Gastrocnemius medialis (tissue), 4 donors: ENCODE measurements around the gene LMO3.

Experiments used
- CTCF ChIP-seq, 5 experiments: fragments of 450-650 bp in 3 of 5; fragments of 200-600 bp in 2 of 5; sonication (generic) in 2 of 5; IDR thresholded peaks in 4 of 5; conservative IDR thresholded peaks in 1 of 5; 1 replicate in 4 of 5; 2 replicates in 1 of 5; pipeline ENCODE4 v1.5.1; 2016 to 2019; ENCODE audit warnings: antibody characterized with exemption in 5 of 5, mild to moderate bottlenecking in 3 of 5, moderate library complexity in 3 of 5
- POLR2A ChIP-seq, 2 donors: fragments of 450-650 bp; IDR thresholded peaks; one replicate each; pipeline ENCODE4 v1.6.1; 2017; ENCODE audit warnings: antibody characterized with exemption in 2 of 2, mild to moderate bottlenecking in 2 of 2, moderate library complexity in 2 of 2

DNA sequence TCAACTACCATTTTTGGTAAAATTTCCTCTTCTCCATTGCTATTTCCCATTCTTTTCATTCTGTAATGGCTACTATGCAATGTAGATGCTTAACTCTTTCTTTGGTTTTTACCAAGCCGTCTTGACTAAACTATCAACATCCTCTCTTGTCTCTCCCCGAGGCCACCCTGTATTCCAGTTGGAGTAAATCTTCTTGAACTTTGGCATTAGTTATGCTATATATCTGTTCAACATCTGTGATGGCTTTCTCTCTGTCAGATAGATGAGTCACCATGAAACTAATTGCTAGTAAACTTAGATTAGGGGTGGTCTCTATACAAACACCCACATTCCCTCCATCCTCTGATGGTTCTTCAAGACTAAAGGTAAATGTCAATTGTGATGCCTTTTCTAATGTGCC, 63.4 kb downstream of the LMO3 start:
- TF ChIP-seq CTCF (IDR thresholded peaks at IDR 0.05 in 4 of 5, conservative IDR thresholded peaks at IDR 0.05 in 1 of 5) (no peak), POLR2A (IDR thresholded peaks at IDR 0.05) (no peak)
